Hematopoietic multipotent progenitor cell treated with erythropoietin and hydrocortisone succinate and interleukin-3 and kit ligand, for 15 days (in vitro differentiated cells): Measurements from ENCODE around the gene BRD1.

Experiments used
- DNase-seq: peaks from one replicate; pipeline ENCODE4 v3.0.0-alpha.2; 2015; ENCODE audit warnings: low spot score

BRD1 gene

GRCh38 chr22:49728570-49729271 is 99.0 kb downstream of the BRD1 start:
- DNase-seq, result no peak

GRCh38 chr22:49727881-49728569 is 99.6 kb downstream of the BRD1 start:
- no peak for DNase-seq

GRCh38 chr22:49727191-49727880 is 100.3 kb downstream of the BRD1 start:
- no peak for DNase-seq

GRCh38 chr22:49726701-49727101 is 101.0 kb downstream of the BRD1 start:
- DNase-seq, result no peak

- DNase-seq, result no peak
Observed at GRCh38 chr22:49726022-49726681, 101.5 kb downstream of the BRD1 start.

GRCh38 chr22:49725516-49725915 is 102.2 kb downstream of the BRD1 start:
- no peak for DNase-seq

GRCh38 chr22:49724893-49725489 is 102.7 kb downstream of the BRD1 start:
- no peak for DNase-seq

- no peak for DNase-seq
Observed at GRCh38 chr22:49724030-49724892, 103.4 kb downstream of the BRD1 start.

- no peak for DNase-seq
Observed at GRCh38 chr22:49723478-49724029, 104.1 kb downstream of the BRD1 start.
